K562 (cell line): Measurements from ENCODE around the gene SPON1.

Experiments
- ARID3A ChIP-seq: IDR thresholded peaks from 2 replicates; pipeline ENCODE4 v1.6.1; 2012; ENCODE audit warnings: low read depth, low read length, improper control_type of control experiment, borderline replicate concordance
- CCNT2 ChIP-seq: IDR thresholded peaks from 2 replicates; pipeline ENCODE4 v1.6.1; 2011; ENCODE audit warnings: borderline replicate concordance, low read depth, mild to moderate bottlenecking, moderate library complexity, mixed read lengths, low read length; ENCODE audit not compliant: insufficient read length; ENCODE audit errors: extremely low read depth
- CTCF ChIP-seq, 3 experiments: IDR thresholded peaks in 2 of 3; conservative IDR thresholded peaks in 1 of 3; 2 replicates each; pipeline ENCODE4 v1.5.1; 2011 to 2012; ENCODE audit warnings: low read length in 3 of 3, mild to moderate bottlenecking in 3 of 3, control low read depth in 2 of 3, improper control_type of control experiment in 1 of 3, inconsistent platforms in 1 of 3, low read depth in 1 of 3, mixed read lengths in 1 of 3, moderate library complexity in 1 of 3; ENCODE audit not compliant: insufficient read depth in 2 of 3
- FOXM1 ChIP-seq, 2 experiments: fragments of 450-650 bp in 1 of 2; sonication (generic) in 1 of 2; formaldehyde crosslinking in 1 of 2; IDR thresholded peaks; 2 replicates each; pipeline versions ENCODE4 v1.6.1 to v1.9.0; 2017 to 2022; ENCODE audit warnings: low read depth in 2 of 2, mild to moderate bottlenecking in 2 of 2, missing genetic modification reagents in 1 of 2, moderate library complexity in 1 of 2
- FOXP1 ChIP-seq: sonication (generic); formaldehyde crosslinking; IDR thresholded peaks from 2 replicates; pipeline ENCODE4 v1.8.0; 2022; ENCODE audit warnings: mild to moderate bottlenecking, missing genetic modification reagents
- HDAC6 ChIP-seq: IDR thresholded peaks from 2 replicates; pipeline ENCODE4 v1.6.1; 2012; ENCODE audit warnings: low read depth, mild to moderate bottlenecking, control low read depth, inconsistent platforms, low read length, moderate library complexity
- MTA2 ChIP-seq: fragments of 450-650 bp; IDR thresholded peaks from 2 replicates; pipeline ENCODE4 v1.6.1; 2016; ENCODE audit warnings: low read depth
- POLR2A ChIP-seq: fragments of 450-650 bp; conservative IDR thresholded peaks from 2 replicates; pipeline ENCODE4 v1.6.1; 2016
- POLR2AphosphoS5 ChIP-seq: IDR thresholded peaks from 2 replicates; pipeline ENCODE4 v1.6.1; 2011; ENCODE audit warnings: mild to moderate bottlenecking, low read depth, low read length, moderate library complexity; ENCODE audit not compliant: control insufficient read depth, insufficient read depth
- RBM34 ChIP-seq: fragments of 200-400 bp; formaldehyde crosslinking; IDR thresholded peaks from 2 replicates; pipeline ENCODE4 v1.6.1; 2018; ENCODE audit warnings: low read length, borderline replicate concordance; ENCODE audit not compliant: insufficient read depth
- RFX5 ChIP-seq: IDR thresholded peaks from 2 replicates; pipeline ENCODE4 v1.6.1; 2011; ENCODE audit warnings: low read depth, mild to moderate bottlenecking, improper control_type of control experiment, low read length
- SMARCA5 ChIP-seq: fragments of 450-650 bp; IDR thresholded peaks from 2 replicates; pipeline ENCODE4 v1.6.1; 2016
- YY1 ChIP-seq, 3 experiments: IDR thresholded peaks; 2 replicates each; pipeline ENCODE4 v1.6.1; 2011; ENCODE audit warnings: low read length in 2 of 3, mild to moderate bottlenecking in 2 of 3, moderate library complexity in 2 of 3, borderline replicate concordance in 1 of 3, control low read depth in 1 of 3, low read depth in 1 of 3; ENCODE audit not compliant: insufficient read depth in 3 of 3, insufficient replicate concordance in 2 of 3, control insufficient read depth in 1 of 3, insufficient read length in 1 of 3; ENCODE audit errors: extremely low read depth in 1 of 3
- ZBTB5 ChIP-seq: fragments of 450-650 bp; IDR thresholded peaks from 2 replicates; pipeline ENCODE4 v1.6.1; 2017; ENCODE audit warnings: antibody characterized with exemption

- TF ChIP-seq SMARCA5 (no peak), POLR2AphosphoS5 (no peak), MTA2 (no peak), CTCF (IDR thresholded peaks at IDR 0.05 in 2 of 3, conservative IDR thresholded peaks at IDR 0.05 in 1 of 3; ENCODE audit: insufficient read depth in 2 of 3, low read depth in 1 of 3, low read length in 3 of 3) (no peak), RBM34 (no peak), RFX5 (no peak), YY1 (IDR thresholded peaks at IDR 0.05; ENCODE audit: borderline replicate concordance in 1 of 3, control insufficient read depth in 1 of 3, extremely low read depth in 1 of 3, insufficient read depth in 3 of 3, insufficient read length in 1 of 3, insufficient replicate concordance in 2 of 3, low read depth in 1 of 3, low read length in 2 of 3) (no peak), CCNT2 (no peak), FOXM1 (IDR thresholded peaks at IDR 0.05; ENCODE audit: low read depth) (no peak), FOXM1 (CRISPR knock-in tag; IDR thresholded peaks at IDR 0.05; ENCODE audit: low read depth) (no peak), ARID3A (no peak), HDAC6 (no peak), POLR2A (no peak), ZBTB5 (no peak), FOXP1 (CRISPR knock-in tag) (no peak)
Measured at GRCh38 chr11:14267861-14268635, 305.5 kb downstream of the SPON1 start.
